Stomach (tissue), 9 donors: ENCODE results near the gene XIRP2. TPM values are rescaled to one million over a fixed set of nuclear protein-coding genes. Genes with fewer than 3 reads are reported as not detected.

ENCODE experiments used
- DNase-seq, 2 donors: peaks; one replicate each; pipeline versions ENCODE4 v3.0.0 to v3.0.0-alpha.2; 2013 to 2019
- H3K27ac ChIP-seq, 5 donors: fragments of 200-600 bp in 4 of 5; sonication (generic) in 4 of 5; one replicate each; pipeline ENCODE4 v1.5.1; 2013 to 2019; ENCODE audit warnings: mild to moderate bottlenecking in 1 of 5, moderate library complexity in 1 of 5
- H3K27me3 ChIP-seq, 3 donors: fragments of 200-600 bp; sonication (generic); one replicate each; pipeline ENCODE4 v1.5.1; 2017 to 2019; ENCODE audit warnings: mixed run types in 1 of 3
- H3K36me3 ChIP-seq, 4 donors: fragments of 200-600 bp; sonication (generic); 1 replicate in 3 of 4; 2 replicates in 1 of 4; pipeline ENCODE4 v1.5.1; 2016 to 2019
- H3K4me1 ChIP-seq, 4 donors: fragments of 200-600 bp; sonication (generic); one replicate each; pipeline ENCODE4 v1.5.1; 2016 to 2019
- H3K4me3 ChIP-seq, 4 donors: fragments of 200-600 bp; sonication (generic) in 3 of 4; one replicate each; pipeline ENCODE4 v1.5.1; 2016 to 2019; ENCODE audit warnings: mild to moderate bottlenecking in 1 of 4
- H3K9me3 ChIP-seq, 4 donors: fragments of 200-600 bp; sonication (generic); one replicate each; pipeline ENCODE4 v1.5.1; 2016 to 2019
- EP300 ChIP-seq: sonication (generic); formaldehyde crosslinking; IDR thresholded peaks from one replicate; pipeline ENCODE4 v1.6.1; 2017; ENCODE audit warnings: antibody characterized with exemption
- POLR2A ChIP-seq, 4 donors: fragments of 450-650 bp; IDR thresholded peaks; one replicate each; pipeline ENCODE4 v1.6.1; 2016; ENCODE audit warnings: antibody characterized with exemption in 4 of 4, control low read depth in 2 of 4, mild to moderate bottlenecking in 1 of 4, moderate library complexity in 1 of 4
- POLR2AphosphoS5 ChIP-seq, 3 donors: sonication (generic); formaldehyde crosslinking; IDR thresholded peaks; one replicate each; pipeline ENCODE4 v1.6.1; 2016; ENCODE audit warnings: antibody characterized with exemption in 3 of 3
- WGBS, 5 donors: extraction: QIAGEN DNeasy Blood & Tissue Kit in 3 of 5; methylation state at CpG; one replicate each; pipeline versions ENCODE4 v1.1.5 to v1.1.7; 2013 to 2018; 5-methylcytosine and 5-hydroxymethylcytosine counted together
- intact Hi-C: fragments of 100-400 bp; cut with DNase I; formaldehyde crosslinking; loops from one replicate; pipeline ENCODE4 v1.15.1; 2023; ENCODE audit warnings: low total_unique reads
- polyA plus RNA-seq, 3 donors: library from polyadenylated mRNA; stranded (reverse); fragments of 200-250 nt; gene quantifications; one replicate each; pipeline ENCODE4 v1.2.3, GENCODE V29; 2013
- total RNA-seq, 5 donors: library from RNA; depleted of rRNA; stranded (reverse); fragments of >200 nt; gene quantifications; one replicate each; pipeline versions ENCODE4 v1.1.0 to v1.2.3, GENCODE V29; 2014 to 2016
- TF ChIP-seq, protein P1 (sequence below), 7 experiments: fragments of 450-650 bp in 4 of 7; fragments of 200-600 bp in 3 of 7; sonication (generic) in 3 of 7; IDR thresholded peaks; one replicate each; pipeline ENCODE4 v1.5.1; 2016 to 2019; ENCODE audit warnings: antibody characterized with exemption in 7 of 7, control low read depth in 2 of 7, mild to moderate bottlenecking in 1 of 7
- donor health status: healthy with polysubstance abuse.
- donor health status: Bipolar disorder and iron deficiency.
- donor health status: healthy.

Gene XIRP2
- total and polyA plus RNA-seq, 8 donors: 0.10 to 3.2 (median 0.19) TPM; not detected in 4

DNA sequence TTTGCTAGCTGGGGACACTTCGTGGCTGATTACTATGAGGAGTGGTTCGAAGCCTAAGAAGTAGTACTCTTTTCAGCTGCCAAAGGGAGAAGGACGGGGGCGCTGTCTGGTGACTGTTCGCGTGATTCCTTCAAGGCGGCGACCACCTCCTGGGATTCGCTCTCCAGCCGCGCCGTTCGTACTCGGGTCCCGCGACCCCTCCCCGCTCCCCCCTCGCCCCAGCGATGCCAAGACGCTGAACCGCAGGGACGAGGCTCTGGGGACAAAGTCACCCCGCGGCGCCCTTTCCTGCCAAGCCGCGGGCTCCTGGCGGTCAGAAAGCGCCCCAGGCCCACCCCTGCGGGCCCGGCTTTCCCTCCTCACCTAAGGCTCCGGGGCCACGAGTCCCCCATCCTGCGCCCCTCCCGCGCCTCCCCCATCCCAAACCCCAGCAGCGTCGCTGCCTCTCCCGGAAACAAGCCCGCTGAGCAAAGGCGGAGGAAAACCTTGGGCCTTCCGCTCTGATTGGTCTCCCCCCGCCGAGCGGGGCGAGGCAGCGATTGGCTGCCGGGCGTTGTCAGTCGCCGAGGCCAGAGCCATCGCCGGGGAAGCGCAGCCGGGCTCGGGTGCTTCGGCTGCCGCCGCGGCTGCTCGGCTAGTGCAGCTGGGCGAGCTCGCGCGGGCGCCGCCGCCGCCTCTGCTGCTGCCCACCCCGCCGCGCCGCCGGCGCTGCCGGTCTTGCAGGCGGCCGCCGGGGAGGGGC is 404.3 kb downstream of the XIRP2 start, which contains the start of gene B3GALT1:
TSS of gene B3GALT1 (plus strand) at position 572 of the 742 bp plus-strand sequence.
- H3K27ac ChIP-seq: peak within 1 kb of the TSS; percentile 54 to 86 (median 70)
- H3K4me1 ChIP-seq: peaks cover 12 to 25% (median 22%) of the 10 kb centered on the region in 4 donors
- intact Hi-C loops: no loop called here
- no peaks in the 10 kb centered on the region for H3K36me3 ChIP-seq
- H3K27me3 ChIP-seq: peaks cover 0 to 64% (median 17%) of the 10 kb centered on the region in 3 donors
- H3K9me3 ChIP-seq: no peaks in the 10 kb centered on the region
- peak within 1 kb of the TSS; percentile 60 to 77 (median 76) for H3K4me3 ChIP-seq
- DNase-seq: peak; percentile 75 to 97
- TF ChIP-seq POLR2AphosphoS5 (IDR thresholded peaks at IDR 0.05): peak in 2 of 3 donors; percentile 14 to 60
- TF ChIP-seq EP300: no peak
- TF ChIP-seq, protein P1, sequence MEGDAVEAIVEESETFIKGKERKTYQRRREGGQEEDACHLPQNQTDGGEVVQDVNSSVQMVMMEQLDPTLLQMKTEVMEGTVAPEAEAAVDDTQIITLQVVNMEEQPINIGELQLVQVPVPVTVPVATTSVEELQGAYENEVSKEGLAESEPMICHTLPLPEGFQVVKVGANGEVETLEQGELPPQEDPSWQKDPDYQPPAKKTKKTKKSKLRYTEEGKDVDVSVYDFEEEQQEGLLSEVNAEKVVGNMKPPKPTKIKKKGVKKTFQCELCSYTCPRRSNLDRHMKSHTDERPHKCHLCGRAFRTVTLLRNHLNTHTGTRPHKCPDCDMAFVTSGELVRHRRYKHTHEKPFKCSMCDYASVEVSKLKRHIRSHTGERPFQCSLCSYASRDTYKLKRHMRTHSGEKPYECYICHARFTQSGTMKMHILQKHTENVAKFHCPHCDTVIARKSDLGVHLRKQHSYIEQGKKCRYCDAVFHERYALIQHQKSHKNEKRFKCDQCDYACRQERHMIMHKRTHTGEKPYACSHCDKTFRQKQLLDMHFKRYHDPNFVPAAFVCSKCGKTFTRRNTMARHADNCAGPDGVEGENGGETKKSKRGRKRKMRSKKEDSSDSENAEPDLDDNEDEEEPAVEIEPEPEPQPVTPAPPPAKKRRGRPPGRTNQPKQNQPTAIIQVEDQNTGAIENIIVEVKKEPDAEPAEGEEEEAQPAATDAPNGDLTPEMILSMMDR (IDR thresholded peaks at IDR 0.05): peak in 2 of 7 experiments; percentile 6 to 11
- 0 to 1% (median 1%) methylated on average over 40 to 79 of the region's 79 CpGs for WGBS, 5 donors

DNA sequence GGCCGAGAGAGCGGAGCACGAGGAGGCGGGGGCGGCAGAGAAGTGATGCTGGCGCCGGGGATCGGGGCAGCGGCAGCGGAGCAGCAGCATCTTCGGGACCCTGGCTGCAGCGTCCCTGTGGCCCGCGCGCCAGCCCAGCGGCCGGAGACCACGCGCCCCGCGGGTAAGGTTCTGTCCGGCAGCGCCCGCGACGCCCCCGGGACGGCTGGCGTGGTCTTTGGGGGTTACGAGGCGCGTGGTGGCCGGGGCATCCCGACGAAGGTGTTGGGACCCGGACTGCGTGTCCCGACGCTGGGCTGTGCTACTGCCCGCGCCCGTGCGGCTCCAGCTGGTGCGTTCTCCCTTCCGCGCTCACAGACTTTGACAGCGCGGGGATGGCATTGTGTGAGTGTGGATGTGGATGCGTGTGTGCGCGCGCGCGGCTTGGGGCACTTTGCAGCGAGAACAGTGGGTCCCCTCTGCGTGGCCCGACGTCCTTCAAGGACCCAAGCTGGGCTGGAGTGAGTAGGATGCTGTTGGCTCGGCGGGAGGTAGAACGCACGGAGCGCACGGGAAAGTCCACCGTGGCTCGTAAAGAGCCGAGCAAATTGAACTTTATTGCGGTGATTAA is 405.0 kb downstream of the XIRP2 start:
- peak overlapping the region; percentile 60 to 77 (median 76) for H3K4me3 ChIP-seq
- H3K27me3 ChIP-seq: peaks cover 0 to 64% (median 17%) of the 10 kb centered on the region in 3 donors
- H3K36me3 ChIP-seq: no peaks in the 10 kb centered on the region
- intact Hi-C loops: no loop called here
- 0 to 2% (median 2%) methylated on average over 26 to 68 of the region's 68 CpGs for WGBS, 5 donors
- DNase-seq: peak in 1 of 2 donors; percentile 64
- no peaks in the 10 kb centered on the region for H3K9me3 ChIP-seq
- H3K27ac ChIP-seq: peak overlapping the region in 2 of 5 donors; percentile 84 to 86
- H3K4me1 ChIP-seq: peaks cover 12 to 25% (median 22%) of the 10 kb centered on the region in 4 donors
- no peak for TF ChIP-seq POLR2A (IDR thresholded peaks at IDR 0.05)
- TF ChIP-seq, protein P1 (IDR thresholded peaks at IDR 0.05): no peak
- TF ChIP-seq EP300: no peak
- no peak for TF ChIP-seq POLR2AphosphoS5 (IDR thresholded peaks at IDR 0.05)

DNA sequence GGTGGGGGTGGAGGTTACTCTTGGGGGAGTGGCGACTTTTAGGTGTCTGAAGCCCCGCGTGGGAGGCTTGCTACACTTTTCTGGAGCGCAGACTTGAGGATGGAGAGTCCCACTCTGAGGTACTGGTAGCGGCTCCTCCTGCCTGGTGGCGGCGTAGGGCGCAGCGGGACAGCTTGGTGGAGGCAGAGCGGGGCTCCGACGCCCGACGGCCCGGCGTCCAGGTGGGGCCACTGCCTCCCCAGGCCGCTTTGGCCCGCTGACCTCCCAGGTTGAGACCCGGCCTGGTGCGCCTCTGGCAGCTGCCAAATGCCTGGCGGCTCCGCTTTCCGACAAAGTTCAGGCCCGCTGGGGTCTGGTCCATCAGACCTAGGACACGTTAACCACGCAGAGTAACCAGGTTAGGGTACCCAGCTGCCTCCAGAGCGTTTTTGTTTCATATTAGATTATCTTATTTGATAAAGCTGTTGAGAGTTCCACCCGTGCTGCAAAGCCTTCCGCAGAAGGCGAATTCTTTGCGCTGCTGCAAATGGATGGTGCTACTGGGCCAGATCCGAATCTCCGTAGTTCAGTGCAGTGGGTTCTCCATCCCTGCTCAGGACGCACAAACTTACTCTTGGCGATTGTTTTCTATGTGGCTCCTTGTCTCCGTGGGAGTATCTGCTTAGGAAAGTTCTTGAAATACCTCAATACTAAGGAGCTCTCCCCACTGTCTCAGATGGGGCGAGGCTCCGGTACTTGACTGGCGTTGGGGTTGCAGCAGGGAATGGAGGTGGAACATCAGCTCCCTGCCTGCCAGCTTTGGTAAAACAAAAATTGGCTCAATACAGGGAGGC is 405.9 kb downstream of the XIRP2 start:
- Histone ChIP-seq H3K4me1 (peaks cover 12 to 25% (median 22%) of the 10 kb centered on the region in 4 donors), H3K27me3 (peaks cover 0 to 64% (median 17%) of the 10 kb centered on the region in 3 donors), H3K27ac (no peak overlapping the region), H3K36me3 (no peaks in the 10 kb centered on the region), H3K9me3 (no peaks in the 10 kb centered on the region), H3K4me3 (peak overlapping the region; percentile 60 to 77 (median 76))
- TF ChIP-seq POLR2A (IDR thresholded peaks at IDR 0.05) (no peak), POLR2AphosphoS5 (IDR thresholded peaks at IDR 0.05) (no peak), EP300 (no peak)
- TF ChIP-seq, protein P1 (IDR thresholded peaks at IDR 0.05): no peak
- DNase-seq: peak in 1 of 2 donors; percentile 43
- WGBS, 5 donors: 2 to 7% (median 3%) methylated on average over 15 to 39 of the region's 39 CpGs
- intact Hi-C loops: no loop called here

DNA sequence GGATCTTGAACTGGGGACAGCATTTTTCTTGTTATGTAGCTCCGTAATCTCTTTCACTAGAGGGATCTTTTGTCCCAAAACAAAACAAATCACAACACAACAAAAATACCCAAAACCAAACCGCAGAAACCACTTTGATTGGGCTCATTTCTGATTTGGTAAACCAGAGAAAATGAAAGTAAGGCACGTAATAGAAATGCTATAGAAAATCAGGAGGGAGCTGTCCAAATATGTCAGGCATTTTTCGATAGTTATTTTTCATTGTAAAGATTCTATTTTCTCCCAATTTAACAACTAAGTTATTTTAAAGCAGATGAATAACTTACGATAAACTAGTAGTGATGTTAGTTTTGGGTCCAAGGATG is 406.5 kb downstream of the XIRP2 start:
- Histone ChIP-seq H3K9me3 (no peaks in the 10 kb centered on the region), H3K27ac (no peak overlapping the region), H3K4me3 (peak overlapping the region; percentile 60 to 77 (median 76)), H3K27me3 (peaks cover 0 to 65% (median 17%) of the 10 kb centered on the region in 3 donors), H3K4me1 (peaks cover 12 to 25% (median 22%) of the 10 kb centered on the region in 4 donors), H3K36me3 (no peaks in the 10 kb centered on the region)
- intact Hi-C loops: no loop called here
- no peak for DNase-seq
- TF ChIP-seq POLR2AphosphoS5 (IDR thresholded peaks at IDR 0.05) (no peak), POLR2A (IDR thresholded peaks at IDR 0.05) (no peak)
- TF ChIP-seq, protein P1 (IDR thresholded peaks at IDR 0.05): no peak
- WGBS, 5 donors: 14 to 19% (median 18%) methylated on average over 5 of the region's 5 CpGs
